ENCODE results near the gene ZBTB20. TPM values are rescaled to one million over a fixed set of nuclear protein-coding genes. Genes with fewer than 3 reads are reported as not detected.

The ZBTB20 gene
- total and polyA plus RNA-seq, 12 donors, result 0.57 to 105 (median 86.8) TPM

- intact Hi-C loops (cut with DNase I), result no loop called here
- H3K36me3 ChIP-seq, result no peaks in the 10 kb centered on the region
- no peak for DNase-seq
- H3K4me1 ChIP-seq, result peaks cover 4 to 55% (median 24%) of the 10 kb centered on the region in 9 donors
- TF ChIP-seq, protein P1, sequence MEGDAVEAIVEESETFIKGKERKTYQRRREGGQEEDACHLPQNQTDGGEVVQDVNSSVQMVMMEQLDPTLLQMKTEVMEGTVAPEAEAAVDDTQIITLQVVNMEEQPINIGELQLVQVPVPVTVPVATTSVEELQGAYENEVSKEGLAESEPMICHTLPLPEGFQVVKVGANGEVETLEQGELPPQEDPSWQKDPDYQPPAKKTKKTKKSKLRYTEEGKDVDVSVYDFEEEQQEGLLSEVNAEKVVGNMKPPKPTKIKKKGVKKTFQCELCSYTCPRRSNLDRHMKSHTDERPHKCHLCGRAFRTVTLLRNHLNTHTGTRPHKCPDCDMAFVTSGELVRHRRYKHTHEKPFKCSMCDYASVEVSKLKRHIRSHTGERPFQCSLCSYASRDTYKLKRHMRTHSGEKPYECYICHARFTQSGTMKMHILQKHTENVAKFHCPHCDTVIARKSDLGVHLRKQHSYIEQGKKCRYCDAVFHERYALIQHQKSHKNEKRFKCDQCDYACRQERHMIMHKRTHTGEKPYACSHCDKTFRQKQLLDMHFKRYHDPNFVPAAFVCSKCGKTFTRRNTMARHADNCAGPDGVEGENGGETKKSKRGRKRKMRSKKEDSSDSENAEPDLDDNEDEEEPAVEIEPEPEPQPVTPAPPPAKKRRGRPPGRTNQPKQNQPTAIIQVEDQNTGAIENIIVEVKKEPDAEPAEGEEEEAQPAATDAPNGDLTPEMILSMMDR (IDR thresholded peaks at IDR 0.05), result no peak
- WGBS, 2 donors, result 41 to 52% methylated on average over 1 of the region's 1 CpG
- peak overlapping the region in 1 of 10 donors; percentile 37 for H3K27ac ChIP-seq
- no peaks in the 10 kb centered on the region for H3K27me3 ChIP-seq
- no peaks in the 10 kb centered on the region for H3K9me3 ChIP-seq
- H3K4me3 ChIP-seq, result no peak overlapping the region
- ATAC-seq, result peak; percentile 16 to 75 (median 54)
These were observed 416.7 kb downstream of the ZBTB20 start for GRCh38 chr3:114730397-114730796.

GRCh38 chr3:114727373-114727772 is 419.7 kb downstream of the ZBTB20 start:
- Histone ChIP-seq H3K36me3 (no peaks in the 10 kb centered on the region), H3K27ac (no peak overlapping the region), H3K4me3 (no peak overlapping the region), H3K4me1 (peaks cover 4 to 45% (median 17%) of the 10 kb centered on the region in 9 donors), H3K9me3 (no peaks in the 10 kb centered on the region), H3K27me3 (no peaks in the 10 kb centered on the region)
- intact Hi-C loops (cut with DNase I), result no loop called here
- DNase-seq, result no peak
- TF ChIP-seq, protein P1 (IDR thresholded peaks at IDR 0.05), result no peak
- no peak for ATAC-seq
- 38 to 45% methylated on average over 1 of the region's 1 CpG for WGBS, 2 donors

DNA sequence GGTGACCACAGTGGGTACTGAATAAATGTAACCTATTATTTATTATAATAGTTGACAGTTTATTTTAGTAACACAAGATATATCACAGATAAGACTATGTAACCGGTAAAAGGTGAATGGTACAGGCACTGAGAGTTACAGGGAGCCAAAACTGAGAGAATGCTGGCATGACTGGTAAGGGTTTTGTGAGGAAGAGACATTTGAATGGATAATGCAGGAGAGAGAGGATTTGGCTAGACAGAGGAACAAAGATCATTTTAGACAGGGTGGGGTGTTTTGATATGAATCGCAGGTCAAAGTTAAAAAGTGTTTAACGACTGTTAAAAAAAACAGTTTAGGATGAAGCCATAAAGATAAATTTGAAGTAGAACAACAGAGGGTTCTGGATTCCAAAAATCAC is 421.1 kb downstream of the ZBTB20 start:
- no peak overlapping the region for H3K4me3 ChIP-seq
- intact Hi-C loops (cut with DNase I), result no loop called here
- ATAC-seq, result no peak
- DNase-seq, result no peak
- TF ChIP-seq, protein P1 (IDR thresholded peaks at IDR 0.05), result no peak
- no peaks in the 10 kb centered on the region for H3K9me3 ChIP-seq
- H3K36me3 ChIP-seq, result no peaks in the 10 kb centered on the region
- no peaks in the 10 kb centered on the region for H3K27me3 ChIP-seq
- peaks cover 0 to 34% (median 10%) of the 10 kb centered on the region in 9 donors for H3K4me1 ChIP-seq
- 69 to 72% methylated on average over 3 of the region's 3 CpGs for WGBS, 2 donors
- H3K27ac ChIP-seq, result no peak overlapping the region

DNA sequence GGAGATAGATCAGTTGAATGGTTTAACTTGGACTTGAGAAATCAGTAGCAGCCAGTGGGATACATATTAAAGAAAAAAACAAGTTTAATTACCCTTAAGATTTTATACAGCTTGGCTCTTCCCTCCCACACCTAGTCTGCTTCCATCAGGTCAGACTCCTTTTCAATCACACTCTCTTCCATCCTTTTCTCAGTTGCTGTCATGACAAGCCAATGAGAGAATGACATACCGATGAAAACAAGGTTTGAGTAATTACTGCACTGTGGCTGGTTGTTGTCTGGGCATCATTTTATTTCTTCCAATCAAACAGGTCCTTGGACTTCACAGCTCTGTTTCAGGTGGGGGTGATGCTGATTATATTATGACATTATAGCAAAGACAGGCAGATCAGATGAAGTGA is 424.6 kb downstream of the ZBTB20 start:
- no peaks in the 10 kb centered on the region for H3K27me3 ChIP-seq
- ATAC-seq (no peak), DNase-seq (no peak)
- TF ChIP-seq, protein P1 (IDR thresholded peaks at IDR 0.05), result no peak
- H3K4me3 ChIP-seq, result no peak overlapping the region
- no peaks in the 10 kb centered on the region for H3K9me3 ChIP-seq
- H3K27ac ChIP-seq, result no peak overlapping the region
- intact Hi-C loops (cut with DNase I), result no loop called here
- peaks cover 0 to 42% (median 10%) of the 10 kb centered on the region in 9 donors for H3K4me1 ChIP-seq
- no peaks in the 10 kb centered on the region for H3K36me3 ChIP-seq
- WGBS, 2 donors, result 91% methylated on average over 1 of the region's 1 CpG

Data from heart right ventricle (tissue), 16 donors.